GM12864 (cell line): ENCODE data around the gene TRIM29.

Source experiments
- DNase-seq: peaks from one replicate; pipeline ENCODE4 v3.0.0-alpha.2; 2011; ENCODE audit warnings: low read depth
- H3K4me3 ChIP-seq: 2 replicates; pipeline ENCODE4 v1.5.1; 2011; ENCODE audit warnings: mild to moderate bottlenecking, low read depth, low read length, control low read depth
- TF ChIP-seq, protein P1 (sequence below): IDR thresholded peaks from 2 replicates; pipeline ENCODE4 v1.5.1; 2011; ENCODE audit warnings: low read depth, mild to moderate bottlenecking, moderate library complexity, low read length, control low read depth, inconsistent platforms; ENCODE audit errors: missing control alignments

Gene TRIM29

DNA sequence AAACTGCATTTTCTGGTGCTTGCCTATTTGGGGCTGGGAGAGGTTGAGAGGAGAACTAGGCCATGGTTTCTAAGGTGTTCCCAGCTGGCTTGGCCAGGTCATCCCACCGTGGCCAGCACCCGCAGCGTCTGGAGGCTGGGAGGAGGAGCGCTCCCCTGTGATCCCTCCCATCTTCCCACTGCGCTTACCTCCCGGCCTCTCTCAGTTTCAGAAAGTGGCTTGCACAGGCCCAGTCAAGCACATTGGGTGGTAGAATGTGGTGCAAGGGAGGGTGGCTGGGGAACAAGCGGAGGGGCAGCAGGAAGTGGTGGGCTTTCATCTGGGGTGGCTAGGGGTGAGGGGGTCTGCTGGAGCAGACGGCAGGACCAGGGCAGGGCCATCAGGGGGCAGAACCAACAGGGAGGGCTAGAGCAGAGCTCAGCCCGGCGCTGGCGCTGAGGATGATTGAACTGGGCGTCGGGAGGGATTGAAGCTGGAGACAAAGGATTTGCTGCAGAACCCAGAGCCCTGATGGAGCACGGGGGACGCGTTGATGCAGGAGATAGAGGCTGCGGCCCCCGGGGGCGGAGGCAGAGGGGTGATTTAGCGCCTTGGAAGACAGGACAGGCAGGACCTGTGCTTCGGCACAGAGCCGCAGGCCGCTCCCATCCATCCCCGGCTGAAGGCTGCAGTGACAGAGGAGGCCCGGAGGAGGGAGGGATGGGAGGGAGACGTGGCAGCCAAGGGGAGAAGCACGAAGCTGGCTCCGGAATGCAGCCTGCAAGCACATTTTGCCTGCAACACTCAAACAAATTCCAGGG is 76.0 kb downstream of the TRIM29 start:
- no peak overlapping the region for H3K4me3 ChIP-seq
- DNase-seq = no peak
- TF ChIP-seq, protein P1, sequence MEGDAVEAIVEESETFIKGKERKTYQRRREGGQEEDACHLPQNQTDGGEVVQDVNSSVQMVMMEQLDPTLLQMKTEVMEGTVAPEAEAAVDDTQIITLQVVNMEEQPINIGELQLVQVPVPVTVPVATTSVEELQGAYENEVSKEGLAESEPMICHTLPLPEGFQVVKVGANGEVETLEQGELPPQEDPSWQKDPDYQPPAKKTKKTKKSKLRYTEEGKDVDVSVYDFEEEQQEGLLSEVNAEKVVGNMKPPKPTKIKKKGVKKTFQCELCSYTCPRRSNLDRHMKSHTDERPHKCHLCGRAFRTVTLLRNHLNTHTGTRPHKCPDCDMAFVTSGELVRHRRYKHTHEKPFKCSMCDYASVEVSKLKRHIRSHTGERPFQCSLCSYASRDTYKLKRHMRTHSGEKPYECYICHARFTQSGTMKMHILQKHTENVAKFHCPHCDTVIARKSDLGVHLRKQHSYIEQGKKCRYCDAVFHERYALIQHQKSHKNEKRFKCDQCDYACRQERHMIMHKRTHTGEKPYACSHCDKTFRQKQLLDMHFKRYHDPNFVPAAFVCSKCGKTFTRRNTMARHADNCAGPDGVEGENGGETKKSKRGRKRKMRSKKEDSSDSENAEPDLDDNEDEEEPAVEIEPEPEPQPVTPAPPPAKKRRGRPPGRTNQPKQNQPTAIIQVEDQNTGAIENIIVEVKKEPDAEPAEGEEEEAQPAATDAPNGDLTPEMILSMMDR = no peak
